Fibroblast of lung (primary cell): ENCODE data around the gene IRF4. TPM values are rescaled to one million over a fixed set of nuclear protein-coding genes. Genes with fewer than 3 reads are reported as not detected.

Experiments
- DNase-seq, 2 donors: peaks; one replicate each; pipeline versions ENCODE4 v3.0.0 to v3.0.0-alpha.2; 2010; ENCODE audit warnings: low read depth in 2 of 2
- H2AFZ ChIP-seq: 2 replicates; pipeline ENCODE4 v1.5.1; 2012; ENCODE audit warnings: low read length, control low read depth, inconsistent platforms
- H3K27ac ChIP-seq: 2 replicates; pipeline ENCODE4 v1.5.1; 2011; ENCODE audit warnings: low read length, control low read depth; ENCODE audit not compliant: insufficient read depth
- H3K27me3 ChIP-seq: 2 replicates; pipeline ENCODE4 v1.5.1; 2011; ENCODE audit warnings: mild to moderate bottlenecking, low read length; ENCODE audit not compliant: control insufficient read depth, insufficient read depth
- H3K36me3 ChIP-seq: 2 replicates; pipeline ENCODE4 v1.5.1; 2011; ENCODE audit warnings: low read length; ENCODE audit not compliant: control insufficient read depth, insufficient read depth
- H3K4me1 ChIP-seq: 2 replicates; pipeline ENCODE4 v1.5.1; 2011; ENCODE audit warnings: low read length; ENCODE audit not compliant: control insufficient read depth, insufficient read depth; ENCODE audit errors: extremely low read depth
- H3K4me2 ChIP-seq: 2 replicates; pipeline ENCODE4 v1.5.1; 2011; ENCODE audit warnings: low read length, control low read depth; ENCODE audit not compliant: insufficient read depth; ENCODE audit errors: extremely low read depth
- H3K4me3 ChIP-seq, 4 experiments: fragments of 200-600 bp in 1 of 4; sonication (generic) in 1 of 4; replicated peaks in 1 of 4; 2 replicates each; pipeline ENCODE4 v1.5.1; 2011 to 2016; ENCODE audit warnings: low read length in 4 of 4, low read depth in 3 of 4, mild to moderate bottlenecking in 3 of 4, control low read depth in 2 of 4, inconsistent platforms in 1 of 4, mixed read lengths in 1 of 4; ENCODE audit not compliant: insufficient read depth in 1 of 4; ENCODE audit errors: control extremely low read depth in 1 of 4
- H3K79me2 ChIP-seq: 2 replicates; pipeline ENCODE4 v1.5.1; 2012; ENCODE audit warnings: mild to moderate bottlenecking, low read length, inconsistent platforms; ENCODE audit not compliant: control insufficient read depth, insufficient read depth
- H3K9ac ChIP-seq: 2 replicates; pipeline ENCODE4 v1.5.1; 2011; ENCODE audit warnings: mild to moderate bottlenecking, low read length, control low read depth; ENCODE audit not compliant: insufficient read depth
- H3K9me3 ChIP-seq: 2 replicates; pipeline ENCODE4 v1.5.1; 2012; ENCODE audit warnings: low read depth, low read length; ENCODE audit not compliant: control insufficient read depth, insufficient read depth
- H4K20me1 ChIP-seq: 2 replicates; pipeline ENCODE4 v1.5.1; 2011; ENCODE audit warnings: low read length; ENCODE audit not compliant: control insufficient read depth, insufficient read depth; ENCODE audit errors: extremely low read depth
- EZH2 ChIP-seq: IDR thresholded peaks from 2 replicates; pipeline ENCODE4 v1.5.1; 2012; ENCODE audit warnings: low read length, control low read depth, mild to moderate bottlenecking; ENCODE audit errors: missing control alignments
- polyA plus RNA-seq, 2 donors: library from polyadenylated mRNA; depleted of rRNA in 1 of 2; stranded (reverse) in 1 of 2; unstranded in 1 of 2; fragments of >200 nt; gene quantifications; 2 replicates each; pipeline ENCODE4 v1.2.1, GENCODE V29; 2011 to 2012; ENCODE audit warnings: missing spikeins in 1 of 2
- total RNA-seq: library from RNA; depleted of rRNA; stranded (reverse); fragments of >200 nt; gene quantifications from 2 replicates; pipeline ENCODE4 v1.2.1, GENCODE V29; 2014
- TF ChIP-seq, protein P1 (sequence below), 2 donors: IDR thresholded peaks in 1 of 2; conservative IDR thresholded peaks in 1 of 2; 1 replicate in 1 of 2; 2 replicates in 1 of 2; pipeline ENCODE4 v1.5.1; 2011 to 2012; ENCODE audit warnings: low read length in 2 of 2, control low read depth in 1 of 2, inconsistent platforms in 1 of 2, low read depth in 1 of 2, mild to moderate bottlenecking in 1 of 2

The IRF4 gene
- total and polyA plus RNA-seq, 2 donors (not counting 1 experiment from before 2014, with no cell fraction given): under 0.01 to 0.01 TPM

GRCh38 chr6:443621-444159 is 52.1 kb downstream of the IRF4 start:
- Histone ChIP-seq H3K9me3 (no peaks in the 10 kb centered on the region), H4K20me1 (no peaks in the 10 kb centered on the region), H3K4me3 (no peak overlapping the region), H3K79me2 (no peaks in the 10 kb centered on the region), H3K4me2 (no peak overlapping the region), H3K27ac (no peak overlapping the region), H3K27me3 (no peaks in the 10 kb centered on the region), H2AFZ (no peak overlapping the region), H3K9ac (no peak overlapping the region), H3K36me3 (no peaks in the 10 kb centered on the region), H3K4me1 (no peaks in the 10 kb centered on the region)
- DNase-seq: no peak
- TF ChIP-seq, protein P1, sequence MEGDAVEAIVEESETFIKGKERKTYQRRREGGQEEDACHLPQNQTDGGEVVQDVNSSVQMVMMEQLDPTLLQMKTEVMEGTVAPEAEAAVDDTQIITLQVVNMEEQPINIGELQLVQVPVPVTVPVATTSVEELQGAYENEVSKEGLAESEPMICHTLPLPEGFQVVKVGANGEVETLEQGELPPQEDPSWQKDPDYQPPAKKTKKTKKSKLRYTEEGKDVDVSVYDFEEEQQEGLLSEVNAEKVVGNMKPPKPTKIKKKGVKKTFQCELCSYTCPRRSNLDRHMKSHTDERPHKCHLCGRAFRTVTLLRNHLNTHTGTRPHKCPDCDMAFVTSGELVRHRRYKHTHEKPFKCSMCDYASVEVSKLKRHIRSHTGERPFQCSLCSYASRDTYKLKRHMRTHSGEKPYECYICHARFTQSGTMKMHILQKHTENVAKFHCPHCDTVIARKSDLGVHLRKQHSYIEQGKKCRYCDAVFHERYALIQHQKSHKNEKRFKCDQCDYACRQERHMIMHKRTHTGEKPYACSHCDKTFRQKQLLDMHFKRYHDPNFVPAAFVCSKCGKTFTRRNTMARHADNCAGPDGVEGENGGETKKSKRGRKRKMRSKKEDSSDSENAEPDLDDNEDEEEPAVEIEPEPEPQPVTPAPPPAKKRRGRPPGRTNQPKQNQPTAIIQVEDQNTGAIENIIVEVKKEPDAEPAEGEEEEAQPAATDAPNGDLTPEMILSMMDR (conservative IDR thresholded peaks at IDR 0.05 in 1 of 2, IDR thresholded peaks at IDR 0.05 in 1 of 2; ENCODE audit: low read depth in 1 of 2, low read length in 2 of 2): no peak
- no peak for TF ChIP-seq EZH2

DNA sequence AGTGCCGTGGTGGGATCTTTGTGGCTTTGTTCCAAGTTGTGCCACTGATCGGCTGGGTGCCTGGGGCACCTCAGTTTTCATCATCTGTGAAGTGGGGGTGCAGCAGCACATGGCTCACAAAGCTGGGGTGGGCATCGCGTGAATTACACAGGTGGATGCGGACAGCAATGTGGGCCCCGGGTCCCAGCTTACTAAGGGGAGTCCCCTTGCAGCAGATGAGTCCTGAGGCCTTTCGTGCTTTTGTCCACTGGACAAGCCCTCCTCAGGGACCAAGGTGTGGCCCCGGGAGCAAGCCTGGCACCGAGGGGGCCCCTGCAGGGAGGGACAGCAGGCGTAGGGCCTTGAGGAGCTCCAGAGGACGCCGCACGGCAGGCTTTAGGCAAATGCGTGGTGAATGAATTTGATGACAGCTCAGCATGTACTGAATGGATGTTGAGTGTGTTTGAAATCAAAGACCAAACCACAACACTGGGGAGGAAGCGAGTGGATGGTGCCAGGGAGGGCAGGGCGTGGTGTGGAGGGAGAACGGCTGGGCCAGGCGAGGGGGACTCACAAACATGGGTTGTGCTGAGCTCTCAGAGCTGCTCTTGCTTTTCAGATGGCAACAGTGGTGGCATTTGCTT is 53.2 kb downstream of the IRF4 start:
- TF ChIP-seq, protein P1 (conservative IDR thresholded peaks at IDR 0.05 in 1 of 2, IDR thresholded peaks at IDR 0.05 in 1 of 2; ENCODE audit: low read depth in 1 of 2, low read length in 2 of 2): no peak
- no peak for TF ChIP-seq EZH2

GRCh38 chr6:445571-446417 is 54.2 kb downstream of the IRF4 start:
- no peak overlapping the region for H3K4me3 ChIP-seq
- no peak overlapping the region for H3K27ac ChIP-seq
- TF ChIP-seq EZH2: no peak
- TF ChIP-seq, protein P1 (conservative IDR thresholded peaks at IDR 0.05 in 1 of 2, IDR thresholded peaks at IDR 0.05 in 1 of 2; ENCODE audit: low read depth in 1 of 2, low read length in 2 of 2): no peak
- no peaks in the 10 kb centered on the region for H3K9me3 ChIP-seq
- no peak overlapping the region for H3K4me2 ChIP-seq
- no peaks in the 10 kb centered on the region for H3K27me3 ChIP-seq
- H2AFZ ChIP-seq: no peak overlapping the region
- H4K20me1 ChIP-seq: no peaks in the 10 kb centered on the region
- no peak for DNase-seq
- H3K9ac ChIP-seq: no peak overlapping the region
- H3K79me2 ChIP-seq: no peaks in the 10 kb centered on the region
- no peaks in the 10 kb centered on the region for H3K36me3 ChIP-seq
- no peaks in the 10 kb centered on the region for H3K4me1 ChIP-seq

More for the DNA sequence above, 53.2 kb downstream of the IRF4 start:
- H3K36me3 ChIP-seq: no peaks in the 10 kb centered on the region
- H3K4me2 ChIP-seq: no peak overlapping the region
- H3K9me3 ChIP-seq: no peaks in the 10 kb centered on the region
- no peak overlapping the region for H3K9ac ChIP-seq
- H3K79me2 ChIP-seq: no peaks in the 10 kb centered on the region
- no peaks in the 10 kb centered on the region for H3K4me1 ChIP-seq
- no peaks in the 10 kb centered on the region for H3K27me3 ChIP-seq
- H3K27ac ChIP-seq: no peak overlapping the region
- DNase-seq: no peak
- no peaks in the 10 kb centered on the region for H4K20me1 ChIP-seq
- no peak overlapping the region for H2AFZ ChIP-seq
- H3K4me3 ChIP-seq: no peak overlapping the region
